ENCODE data around the gene KLF9. TPM values are rescaled to one million over a fixed set of nuclear protein-coding genes. Genes with fewer than 3 reads are reported as not detected.

Gene KLF9
- total RNA-seq, 2 experiments from 2014 or later: 1.9 to 2.3 TPM

DNA sequence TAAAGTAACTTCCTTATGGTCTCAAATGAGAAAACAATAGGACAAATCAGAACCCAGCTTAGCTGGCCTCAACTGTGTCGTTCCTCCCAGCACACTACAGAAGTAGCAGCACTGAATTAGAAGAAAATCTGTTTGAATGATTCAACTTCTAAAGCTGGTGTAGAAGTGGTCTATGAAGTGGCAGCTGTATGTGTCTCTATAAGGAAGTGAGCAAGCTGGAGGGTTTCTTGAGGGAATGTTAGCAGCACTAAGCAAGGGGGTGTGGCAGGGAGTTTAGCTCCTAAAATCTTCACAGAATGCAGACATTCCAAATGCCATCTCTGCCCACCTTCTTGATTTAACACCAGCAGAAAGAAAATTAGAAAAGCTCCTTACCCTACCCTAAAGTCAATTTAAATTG is 4.1 kb downstream of the KLF9 start:
- peaks cover 51% of the 10 kb centered on the region for H3K4me1 ChIP-seq (ENCODE audit: insufficient read depth, low read length, poor library complexity, severe bottlenecking)
- no peaks in the 10 kb centered on the region; the same call in 1 of the 2 replicates for H4K20me1 ChIP-seq (ENCODE audit: insufficient read depth, low read length)
- H3K4me2 ChIP-seq (ENCODE audit: low read length): peak overlapping the region; percentile 83
- CTCF ChIA-PET (ENCODE audit: unreplicated experiment): no interaction called here
- POLR2A ChIA-PET: interaction anchor here (1.2 kb wide), 1 partner anchor 11 kb away, joined by 3 read pairs; no protein-coding TSS in a partner anchor
- H3K27ac ChIP-seq (ENCODE audit: low read depth, low read length, poor library complexity, severe bottlenecking): no peak overlapping the region
- intact Hi-C loops (cut with micrococcal nuclease; ENCODE audit: unreplicated experiment): no loop called here
- H3K4me3 ChIP-seq (ENCODE audit: low read depth, low read length, poor library complexity, severe bottlenecking): no peak overlapping the region
- no peak for DNase-seq (ENCODE audit: low spot score)
- no TSS peak for BruUV-seq (replicated peaks)
- no peaks in the 10 kb centered on the region for H3K79me2 ChIP-seq (ENCODE audit: insufficient read depth, low read depth, low read length)
- no peaks in the 10 kb centered on the region for H3K9me3 ChIP-seq (ENCODE audit: low read length)
- no peaks in the 10 kb centered on the region for H3K9me2 ChIP-seq (ENCODE audit: insufficient read depth, low read length)
- no peak overlapping the region for H2AFZ ChIP-seq (ENCODE audit: low read length)
- no peak for TF ChIP-seq EZH2phosphoT487 (IDR thresholded peaks at IDR 0.05; ENCODE audit: borderline replicate concordance, low read depth, low read length)
- TF ChIP-seq, protein P1, sequence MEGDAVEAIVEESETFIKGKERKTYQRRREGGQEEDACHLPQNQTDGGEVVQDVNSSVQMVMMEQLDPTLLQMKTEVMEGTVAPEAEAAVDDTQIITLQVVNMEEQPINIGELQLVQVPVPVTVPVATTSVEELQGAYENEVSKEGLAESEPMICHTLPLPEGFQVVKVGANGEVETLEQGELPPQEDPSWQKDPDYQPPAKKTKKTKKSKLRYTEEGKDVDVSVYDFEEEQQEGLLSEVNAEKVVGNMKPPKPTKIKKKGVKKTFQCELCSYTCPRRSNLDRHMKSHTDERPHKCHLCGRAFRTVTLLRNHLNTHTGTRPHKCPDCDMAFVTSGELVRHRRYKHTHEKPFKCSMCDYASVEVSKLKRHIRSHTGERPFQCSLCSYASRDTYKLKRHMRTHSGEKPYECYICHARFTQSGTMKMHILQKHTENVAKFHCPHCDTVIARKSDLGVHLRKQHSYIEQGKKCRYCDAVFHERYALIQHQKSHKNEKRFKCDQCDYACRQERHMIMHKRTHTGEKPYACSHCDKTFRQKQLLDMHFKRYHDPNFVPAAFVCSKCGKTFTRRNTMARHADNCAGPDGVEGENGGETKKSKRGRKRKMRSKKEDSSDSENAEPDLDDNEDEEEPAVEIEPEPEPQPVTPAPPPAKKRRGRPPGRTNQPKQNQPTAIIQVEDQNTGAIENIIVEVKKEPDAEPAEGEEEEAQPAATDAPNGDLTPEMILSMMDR (conservative IDR thresholded peaks at IDR 0.05; ENCODE audit: low read length): no peak
- H3K36me3 ChIP-seq (ENCODE audit: insufficient read depth, low read length): no peaks in the 10 kb centered on the region

DNA sequence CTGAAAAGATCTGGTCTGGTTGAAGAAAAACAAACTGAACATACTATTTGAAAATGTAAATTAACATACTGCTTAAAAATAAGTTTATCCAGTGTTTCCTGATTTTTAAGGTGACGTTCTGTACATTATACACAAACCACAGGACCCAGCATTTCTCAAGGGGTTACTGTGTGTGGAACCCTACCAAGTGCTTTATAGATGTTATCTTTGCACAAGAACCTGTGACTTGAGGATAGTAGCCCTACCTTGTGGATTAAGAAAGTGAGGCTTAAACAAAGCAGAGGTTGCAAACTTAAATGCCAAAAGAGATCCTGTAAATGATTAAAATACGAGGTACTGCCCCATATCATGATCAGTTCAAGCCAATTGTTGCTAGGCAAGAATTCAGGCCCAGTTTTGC is 4.7 kb downstream of the KLF9 start:
- H3K4me3 ChIP-seq (ENCODE audit: low read depth, low read length, poor library complexity, severe bottlenecking): no peak overlapping the region
- H3K79me2 ChIP-seq (ENCODE audit: insufficient read depth, low read depth, low read length): no peaks in the 10 kb centered on the region
- ChIA-PET POLR2A (interaction anchor here (1.2 kb wide), 1 partner anchor 10 kb away, joined by 3 read pairs; no protein-coding TSS in a partner anchor), CTCF (ENCODE audit: unreplicated experiment) (no interaction called here)
- no TSS peak for BruUV-seq (replicated peaks)
- no peaks in the 10 kb centered on the region for H3K9me3 ChIP-seq (ENCODE audit: low read length)
- H3K9me2 ChIP-seq (ENCODE audit: insufficient read depth, low read length): no peaks in the 10 kb centered on the region
- no peak for DNase-seq (ENCODE audit: low spot score)
- H3K27ac ChIP-seq (ENCODE audit: low read depth, low read length, poor library complexity, severe bottlenecking): no peak overlapping the region
- peaks cover 46% of the 10 kb centered on the region for H3K4me1 ChIP-seq (ENCODE audit: insufficient read depth, low read length, poor library complexity, severe bottlenecking)
- H2AFZ ChIP-seq (ENCODE audit: low read length): no peak overlapping the region
- no peaks in the 10 kb centered on the region for H3K36me3 ChIP-seq (ENCODE audit: insufficient read depth, low read length)
- peak overlapping the region; percentile 83 for H3K4me2 ChIP-seq (ENCODE audit: low read length)
- H4K20me1 ChIP-seq (ENCODE audit: insufficient read depth, low read length): no peaks in the 10 kb centered on the region; the same call in 1 of the 2 replicates
- no peak for TF ChIP-seq EZH2phosphoT487 (IDR thresholded peaks at IDR 0.05; ENCODE audit: borderline replicate concordance, low read depth, low read length)
- TF ChIP-seq, protein P1 (conservative IDR thresholded peaks at IDR 0.05; ENCODE audit: low read length): no peak
- intact Hi-C loops (cut with micrococcal nuclease; ENCODE audit: unreplicated experiment): no loop called here

DNA sequence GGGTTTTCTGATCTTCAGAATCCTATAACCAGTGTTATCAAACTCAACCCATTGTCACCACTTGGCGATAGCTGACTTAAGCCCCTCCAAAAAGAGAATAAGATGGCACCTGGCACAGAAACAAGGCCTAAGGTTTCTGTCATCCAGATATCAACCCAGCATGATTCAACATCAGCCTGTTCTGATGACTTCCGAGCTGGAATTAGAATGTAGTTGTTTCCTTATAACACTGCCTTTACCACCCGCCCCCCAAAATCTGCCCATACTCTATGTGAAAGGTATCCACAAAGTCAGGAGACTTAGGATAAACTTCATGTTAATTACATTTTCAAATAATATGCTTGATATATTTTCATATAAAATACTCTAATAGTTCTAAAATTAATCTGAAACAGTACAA is 5.2 kb downstream of the KLF9 start:
- Histone ChIP-seq H3K4me3 (ENCODE audit: low read depth, low read length, poor library complexity, severe bottlenecking) (no peak overlapping the region), H3K4me1 (ENCODE audit: insufficient read depth, low read length, poor library complexity, severe bottlenecking) (peaks cover 41% of the 10 kb centered on the region), H3K79me2 (ENCODE audit: insufficient read depth, low read depth, low read length) (no peaks in the 10 kb centered on the region), H3K9me3 (ENCODE audit: low read length) (no peaks in the 10 kb centered on the region), H3K27ac (ENCODE audit: low read depth, low read length, poor library complexity, severe bottlenecking) (no peak overlapping the region), H3K9me2 (ENCODE audit: insufficient read depth, low read length) (no peaks in the 10 kb centered on the region), H4K20me1 (ENCODE audit: insufficient read depth, low read length) (no peaks in the 10 kb centered on the region; the same call in 1 of the 2 replicates), H3K36me3 (ENCODE audit: insufficient read depth, low read length) (no peaks in the 10 kb centered on the region), H3K4me2 (ENCODE audit: low read length) (no peak overlapping the region), H2AFZ (ENCODE audit: low read length) (no peak overlapping the region)
- no peak for DNase-seq (ENCODE audit: low spot score)
- POLR2A ChIA-PET: no interaction called here
- intact Hi-C loops (cut with micrococcal nuclease; ENCODE audit: unreplicated experiment): no loop called here
- CTCF ChIA-PET (ENCODE audit: unreplicated experiment): no interaction called here
- TF ChIP-seq, protein P1 (conservative IDR thresholded peaks at IDR 0.05; ENCODE audit: low read length): no peak
- no peak for TF ChIP-seq EZH2phosphoT487 (IDR thresholded peaks at IDR 0.05; ENCODE audit: borderline replicate concordance, low read depth, low read length)
- BruUV-seq (replicated peaks): no TSS peak

Measured in OCI-LY7 (cell line).